ENCODE data around the gene NCAPG.
A peak's percentile ranks its signal among the peaks of the same experiment; 100 is the strongest.

Gene NCAPG

GRCh38 chr4:17875402-17876070 is 64.8 kb downstream of the NCAPG start:
- no peak for DNase-seq (ENCODE audit: low spot score)

GRCh38 chr4:17876943-17877342 is 66.2 kb downstream of the NCAPG start:
- DNase-seq (ENCODE audit: low spot score) = no peak

GRCh38 chr4:17877661-17878060 is 66.9 kb downstream of the NCAPG start:
- DNase-seq (ENCODE audit: low spot score) = no peak

- peak; percentile 13 for DNase-seq (ENCODE audit: low spot score)
Observed at GRCh38 chr4:17884063-17884462, 73.3 kb downstream of the NCAPG start.

GRCh38 chr4:17884511-17884910 is 73.7 kb downstream of the NCAPG start:
- DNase-seq (ENCODE audit: low spot score) = no peak

GRCh38 chr4:17889692-17890091 is 78.9 kb downstream of the NCAPG start:
- no peak for DNase-seq (ENCODE audit: low spot score)

GRCh38 chr4:17894421-17894820 is 83.6 kb downstream of the NCAPG start:
- DNase-seq (ENCODE audit: low spot score) = no peak

Measured in kidney tubule cell (primary cell).